ENCODE results near the gene HMGCS2. TPM values are rescaled to one million over a fixed set of nuclear protein-coding genes. Genes with fewer than 3 reads are reported as not detected.

Gene HMGCS2
- total and polyA plus RNA-seq, 10 of the 15 experiments (the other 5 are each of a cell fraction or from before 2014, with no cell fraction given): 0.49 TPM; not detected in 9

DNA sequence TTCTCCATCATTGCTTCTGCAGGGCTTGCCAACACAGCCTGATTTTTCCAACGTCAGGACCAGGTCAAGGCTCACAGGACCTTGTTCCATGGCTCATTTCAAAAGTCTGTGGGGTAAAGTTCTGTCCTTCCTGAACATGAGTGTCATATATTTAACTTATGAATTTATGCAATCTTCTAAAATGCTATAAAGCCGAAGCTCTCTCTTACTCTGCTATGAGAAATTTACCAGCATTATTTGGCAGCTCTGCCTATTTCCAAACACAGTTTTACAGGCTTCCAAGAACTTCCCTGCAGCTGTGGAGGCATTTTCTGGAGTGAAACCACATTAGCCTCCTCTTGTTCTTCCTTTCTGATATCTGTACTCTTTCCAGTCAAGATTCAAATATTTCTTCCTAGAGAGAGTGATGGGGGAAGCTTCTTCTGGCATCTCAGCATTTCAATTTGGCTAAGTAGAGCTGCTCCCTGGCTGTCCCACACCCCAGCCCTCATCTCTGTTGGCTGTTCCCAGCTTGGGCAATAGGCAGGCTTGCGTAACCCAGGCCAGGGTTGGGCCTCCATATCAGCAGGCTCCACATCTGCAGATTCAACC lies 15.6 kb upstream of the HMGCS2 start:
- no peaks in the 10 kb centered on the region for H3K4me1 ChIP-seq (ENCODE audit: control insufficient read depth, insufficient read depth, low read length)
- no peak overlapping the region for H3K9ac ChIP-seq (ENCODE audit: control insufficient read depth, insufficient read depth, low read length)
- DNase-seq (ENCODE audit: low read depth, low spot score) (no peak), ATAC-seq (no peak), FAIRE-seq (no peak)
- no peak overlapping the region for H2AFZ ChIP-seq (ENCODE audit: control insufficient read depth, low read depth, low read length)
- WGBS (ENCODE audit: insufficient coverage, insufficient replicate concordance, low lambda C conversion rate, missing lambda C conversion rate): 7% methylated on average over 3 of the region's 3 CpGs
- no TSS peak for BruUV-seq (replicated peaks)
- H3K4me3 ChIP-seq: no peak overlapping the region
- H3K9me3 ChIP-seq (replicated peaks; ENCODE audit: control insufficient read depth, insufficient read depth, low read length): no peaks in the 10 kb centered on the region
- H3K27me3 ChIP-seq (replicated peaks in 1 of 2; ENCODE audit: control insufficient read depth in 2 of 2, insufficient read depth in 2 of 2, low read length in 1 of 2): no peaks in the 10 kb centered on the region; a peak in 1 of 4 replicates
- ChIA-PET SMC1A (ENCODE audit: uncharacterized antibody, unreplicated experiment) (no interaction called here), RAD21 (ENCODE audit: unreplicated experiment) (no interaction called here), CTCF (interaction anchor here (0.8 kb wide), 1 partner anchor 25 kb away, joined by 3 read pairs; no protein-coding TSS in a partner anchor), POLR2A (no interaction called here)
- 0 out of 2 replicates have a peak, but pooled peaks cover 2% of the 10 kb centered on the region for H4K20me1 ChIP-seq (ENCODE audit: control insufficient read depth, insufficient read depth)
- TF ChIP-seq KDM1A (IDR thresholded peaks at IDR 0.05; ENCODE audit: borderline replicate concordance) (no peak), SMAD1 (IDR thresholded peaks at IDR 0.05; ENCODE audit: low read depth, partially characterized antibody) (no peak), NFYA (IDR thresholded peaks at IDR 0.05; ENCODE audit: borderline replicate concordance, low read depth, low read length) (no peak)
- TF ChIP-seq, protein P1, sequence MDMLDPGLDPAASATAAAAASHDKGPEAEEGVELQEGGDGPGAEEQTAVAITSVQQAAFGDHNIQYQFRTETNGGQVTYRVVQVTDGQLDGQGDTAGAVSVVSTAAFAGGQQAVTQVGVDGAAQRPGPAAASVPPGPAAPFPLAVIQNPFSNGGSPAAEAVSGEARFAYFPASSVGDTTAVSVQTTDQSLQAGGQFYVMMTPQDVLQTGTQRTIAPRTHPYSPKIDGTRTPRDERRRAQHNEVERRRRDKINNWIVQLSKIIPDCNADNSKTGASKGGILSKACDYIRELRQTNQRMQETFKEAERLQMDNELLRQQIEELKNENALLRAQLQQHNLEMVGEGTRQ (IDR thresholded peaks at IDR 0.05; ENCODE audit: borderline replicate concordance, low read depth, low read length): no peak
- TF ChIP-seq, protein P2, sequence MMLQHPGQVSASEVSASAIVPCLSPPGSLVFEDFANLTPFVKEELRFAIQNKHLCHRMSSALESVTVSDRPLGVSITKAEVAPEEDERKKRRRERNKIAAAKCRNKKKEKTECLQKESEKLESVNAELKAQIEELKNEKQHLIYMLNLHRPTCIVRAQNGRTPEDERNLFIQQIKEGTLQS (IDR thresholded peaks at IDR 0.05; ENCODE audit: borderline replicate concordance, extremely low read depth, low read depth, low read length): no peak
- H3K36me3 ChIP-seq (ENCODE audit: control insufficient read depth in 2 of 2, insufficient read depth in 2 of 2, low read length in 1 of 2): no peaks in the 10 kb centered on the region
- H3K4me2 ChIP-seq (ENCODE audit: control insufficient read depth, insufficient read depth): no peak overlapping the region
- in situ Hi-C loops (cut with MboI): no loop called here
- intact Hi-C loops (cut with micrococcal nuclease; ENCODE audit: unreplicated experiment): no loop called here
- no peak overlapping the region for H3K27ac ChIP-seq (ENCODE audit: control insufficient read depth, insufficient read depth)
- H3K79me2 ChIP-seq (ENCODE audit: control insufficient read depth, insufficient read depth, low read length): no peaks in the 10 kb centered on the region
